GM18507 (cell line): ENCODE data around the gene ZNF512B.
"Not testable (repeated sequence)": the region's sequence is repeated elsewhere in the genome, so short reads cannot be mapped to it uniquely, and the experiment has no call there.

Experiments
- DNase-seq: peaks from one replicate; pipeline ENCODE4 v3.0.0; 2011; ENCODE audit warnings: low read depth; ENCODE audit not compliant: insufficient read length; ENCODE audit errors: extremely low spot score
- FAIRE-seq: peaks from 2 replicates; lab custom pipeline; 2011; peaks lifted over from hg19 to GRCh38; lab: Jason Lieb, UNC

The ZNF512B gene

GRCh38 chr20:63978319-63979228 lies 8.8 kb upstream of the ZNF512B start:
- FAIRE-seq (peak; percentile 86), DNase-seq (no peak)

- DNase-seq, result no peak
- FAIRE-seq, result no peak
Measured at GRCh38 chr20:63977739-63978276, 8.1 kb upstream of the ZNF512B start.

- FAIRE-seq (no peak), DNase-seq (no peak)
Measured at GRCh38 chr20:63976980-63977738, 7.4 kb upstream of the ZNF512B start.

- not testable (repeated sequence) for FAIRE-seq, DNase-seq
Measured at GRCh38 chr20:63976511-63976910, 6.8 kb upstream of the ZNF512B start.

- no peak for DNase-seq
- FAIRE-seq, result no peak
Measured at GRCh38 chr20:63974402-63975200, 4.9 kb upstream of the ZNF512B start.

GRCh38 chr20:63973636-63974401 lies 4.1 kb upstream of the ZNF512B start:
- peak; percentile 39 for FAIRE-seq

GRCh38 chr20:63973160-63973479 lies 3.4 kb upstream of the ZNF512B start:
- no peak for DNase-seq
- no peak for FAIRE-seq

More at GRCh38 chr20:63973636-63974401, 4.1 kb upstream of the ZNF512B start:
- DNase-seq, result no peak

- DNase-seq, result no peak
- FAIRE-seq, result no peak
Measured at GRCh38 chr20:63972312-63973159, 2.8 kb upstream of the ZNF512B start.

- not testable (repeated sequence) for FAIRE-seq, DNase-seq
Measured at GRCh38 chr20:63971960-63972311, 2.2 kb upstream of the ZNF512B start.

GRCh38 chr20:63970714-63971431 lies 1.1 kb upstream of the ZNF512B start:
- FAIRE-seq, result no peak
- DNase-seq, result no peak

GRCh38 chr20:63968928-63969760 lies 586 bp downstream of the ZNF512B start:
- FAIRE-seq (no peak), DNase-seq (no peak)

- FAIRE-seq, result no peak
- DNase-seq, result no peak
Measured at GRCh38 chr20:63968136-63968927, 1.4 kb downstream of the ZNF512B start.

GRCh38 chr20:63967330-63968135 lies 2.2 kb downstream of the ZNF512B start:
- FAIRE-seq, result no peak

GRCh38 chr20:63966944-63967322 lies 2.8 kb downstream of the ZNF512B start:
- FAIRE-seq, result no peak

More at GRCh38 chr20:63967330-63968135, 2.2 kb downstream of the ZNF512B start:
- no peak for DNase-seq

More at GRCh38 chr20:63966944-63967322, 2.8 kb downstream of the ZNF512B start:
- DNase-seq, result no peak
